Bronchial epithelial cell (primary cell): ENCODE measurements around the gene KAZN. TPM values are rescaled to one million over a fixed set of nuclear protein-coding genes. Genes with fewer than 3 reads are reported as not detected.

Experiments used
- DNase-seq: peaks from one replicate; pipeline ENCODE4 v3.0.0-alpha.2; 2010; ENCODE audit warnings: low read depth
- FAIRE-seq: peaks from 2 replicates; lab custom pipeline; 2011; peaks lifted over from hg19 to GRCh38; lab: Jason Lieb, UNC
- H3K27me3 ChIP-seq: 2 replicates; pipeline ENCODE4 v1.5.1; 2011; ENCODE audit warnings: low read length; ENCODE audit not compliant: control insufficient read depth, insufficient read depth
- H3K36me3 ChIP-seq: 2 replicates; pipeline ENCODE4 v1.5.1; 2011; ENCODE audit warnings: low read length; ENCODE audit not compliant: control insufficient read depth, insufficient read depth
- H3K4me3 ChIP-seq: 2 replicates; pipeline ENCODE4 v1.5.1; 2011; ENCODE audit warnings: mild to moderate bottlenecking, low read depth, low read length, control low read depth
- CTCF ChIP-seq: IDR thresholded peaks from 2 replicates; pipeline ENCODE4 v1.5.1; 2011; ENCODE audit warnings: mild to moderate bottlenecking, moderate library complexity, low read length, control low read depth, inconsistent platforms; ENCODE audit not compliant: insufficient read depth, severe bottlenecking
- total RNA-seq: library from RNA; depleted of rRNA; stranded (reverse); fragments of >200 nt; gene quantifications from 2 replicates; pipeline ENCODE4 v1.2.1, GENCODE V29; 2014

The KAZN gene
- total RNA-seq, 1 donor from 2014 or later: 4.7 TPM

DNA sequence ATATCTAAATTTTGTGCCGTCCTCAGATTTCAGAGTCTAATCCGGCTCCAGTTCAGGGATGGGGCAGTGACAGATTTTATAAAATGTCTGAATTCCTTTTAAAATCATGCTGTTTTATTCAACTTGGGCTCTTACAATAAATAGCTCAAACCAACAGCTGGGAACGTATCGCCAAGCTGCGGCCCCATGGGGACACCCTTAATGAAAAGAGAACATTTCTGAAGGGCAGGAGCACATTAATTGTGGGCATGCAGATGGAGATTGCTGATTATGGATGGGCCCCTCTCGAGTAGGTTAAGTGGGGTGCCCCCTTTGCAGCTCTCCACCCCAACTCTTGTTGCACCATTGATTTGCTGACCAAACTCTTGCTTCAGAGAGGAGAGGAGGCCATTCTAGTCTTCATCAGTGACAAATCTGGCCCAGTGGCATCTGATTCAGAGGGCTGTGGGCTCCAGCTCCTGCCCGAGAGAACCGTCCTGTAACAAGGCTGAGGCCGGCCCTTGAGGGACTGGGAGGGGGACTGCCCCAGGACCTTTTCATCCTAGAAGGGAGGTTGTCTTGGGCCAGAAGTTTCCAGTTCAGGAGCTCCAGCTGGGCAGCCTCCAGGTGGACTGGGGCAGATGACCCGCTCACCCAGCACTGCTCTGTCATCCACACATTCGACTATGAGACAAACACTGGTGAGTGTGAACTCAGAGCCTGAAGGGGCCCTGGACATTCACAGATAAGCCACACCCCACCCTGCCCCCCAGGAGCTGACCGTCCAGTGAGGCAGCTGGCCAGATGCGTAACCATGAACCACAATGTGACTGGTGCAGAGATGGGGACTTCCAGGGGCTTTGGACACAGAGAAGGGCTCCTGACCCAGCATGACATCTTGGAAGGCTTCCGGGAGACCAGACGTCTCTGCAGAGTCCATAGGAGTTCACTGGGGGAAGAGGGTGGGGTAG, 500.0 kb downstream of the KAZN start:
- H3K36me3 ChIP-seq: no peaks in the 10 kb centered on the region
- DNase-seq: no peak
- H3K27me3 ChIP-seq: no peaks in the 10 kb centered on the region
- no peak for FAIRE-seq
- H3K4me3 ChIP-seq: no peak overlapping the region
- TF ChIP-seq CTCF: no peak

GRCh38 chr1:15099441-15100120, 501.1 kb downstream of the KAZN start:
- FAIRE-seq: no peak
- DNase-seq: no peak
- H3K36me3 ChIP-seq: no peaks in the 10 kb centered on the region
- no peak overlapping the region for H3K4me3 ChIP-seq
- no peak for TF ChIP-seq CTCF
- H3K27me3 ChIP-seq: no peaks in the 10 kb centered on the region

DNA sequence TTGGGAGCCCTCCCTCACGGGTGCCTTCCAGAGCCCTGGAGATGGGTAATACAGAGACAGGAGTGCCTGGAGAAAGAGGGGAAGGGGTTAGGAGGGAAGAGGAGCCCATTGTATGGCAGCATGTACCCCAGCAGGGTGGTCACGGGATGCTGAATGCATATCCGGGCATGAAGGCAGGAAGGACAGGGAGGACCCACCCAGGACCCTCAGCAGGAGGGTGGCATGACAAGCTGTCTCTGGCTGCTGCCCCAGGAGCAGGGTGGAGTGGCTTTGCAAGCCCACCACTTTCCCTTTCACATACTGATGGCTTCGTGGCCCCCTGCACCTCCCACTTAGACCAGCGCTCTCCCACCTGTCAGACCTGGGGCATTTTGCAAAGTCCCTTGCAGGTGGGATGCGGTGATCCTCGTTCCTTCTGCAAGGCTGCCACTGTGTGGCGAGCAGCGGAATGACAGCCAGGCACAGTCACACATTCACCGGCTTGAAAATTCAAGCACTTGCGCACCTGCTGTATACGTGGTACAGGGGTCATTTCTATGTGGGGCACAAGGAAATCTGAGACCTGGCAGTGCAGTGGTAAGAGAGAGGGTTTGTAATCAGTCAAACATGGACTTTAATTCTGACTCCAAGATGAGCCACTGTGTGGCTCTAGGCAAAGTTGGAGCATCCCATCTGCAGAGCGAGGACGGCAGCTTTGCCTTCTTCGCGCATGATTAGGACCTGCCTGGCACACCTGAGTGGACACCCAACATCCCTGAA, 501.8 kb downstream of the KAZN start:
- peak; percentile 92 for TF ChIP-seq CTCF
- FAIRE-seq: peak; percentile 76
- DNase-seq: peak; percentile 53

DNA sequence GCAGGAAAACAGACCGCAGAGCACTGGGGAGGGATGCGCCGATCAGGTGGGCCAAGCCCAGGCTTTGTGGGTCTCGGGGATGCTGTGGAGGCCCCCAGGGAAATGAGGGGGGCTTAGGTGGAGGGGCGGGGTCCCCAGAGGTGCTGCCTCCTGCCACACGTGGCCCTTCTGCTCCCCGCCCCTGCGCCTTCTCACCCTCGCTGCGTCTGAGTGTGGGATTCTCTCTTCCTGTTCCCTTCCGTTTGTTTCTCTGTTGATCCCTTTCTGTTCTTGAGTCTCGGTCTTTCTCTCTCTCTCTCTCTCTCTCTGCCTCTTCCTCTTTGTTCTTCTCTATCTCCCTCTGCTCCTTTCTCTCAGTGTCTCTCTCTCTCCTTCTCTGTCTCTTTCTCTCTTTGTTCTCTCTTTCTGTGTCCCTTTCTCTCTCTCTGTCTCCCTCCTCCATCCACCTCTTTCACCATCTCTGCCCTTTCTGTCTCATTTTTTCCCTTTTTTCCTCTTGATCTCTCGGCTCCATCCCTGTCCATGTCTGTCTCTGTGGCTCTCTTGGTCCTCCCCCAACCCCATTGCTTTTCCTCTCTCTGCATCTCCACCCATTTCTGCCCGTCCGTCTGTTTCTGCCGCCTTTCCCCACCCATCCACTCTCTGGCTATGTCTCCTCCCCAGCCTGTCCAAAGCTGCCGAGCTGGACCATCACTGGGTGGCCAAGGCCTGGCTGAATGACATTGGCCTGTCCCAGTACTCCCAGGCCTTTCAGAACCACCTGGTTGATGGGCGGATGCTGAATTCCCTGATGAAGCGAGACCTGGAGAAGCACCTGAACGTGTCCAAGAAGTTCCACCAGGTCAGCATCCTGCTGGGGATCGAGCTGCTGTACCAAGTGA, 502.6 kb downstream of the KAZN start:
- H3K27me3 ChIP-seq: no peaks in the 10 kb centered on the region
- no peaks in the 10 kb centered on the region for H3K36me3 ChIP-seq
- no peak for TF ChIP-seq CTCF
- no peak for FAIRE-seq
- H3K4me3 ChIP-seq: no peak overlapping the region
- DNase-seq: no peak

More for the DNA sequence above, 501.8 kb downstream of the KAZN start:
- Histone ChIP-seq H3K27me3 (no peaks in the 10 kb centered on the region), H3K36me3 (no peaks in the 10 kb centered on the region), H3K4me3 (no peak overlapping the region)

DNA sequence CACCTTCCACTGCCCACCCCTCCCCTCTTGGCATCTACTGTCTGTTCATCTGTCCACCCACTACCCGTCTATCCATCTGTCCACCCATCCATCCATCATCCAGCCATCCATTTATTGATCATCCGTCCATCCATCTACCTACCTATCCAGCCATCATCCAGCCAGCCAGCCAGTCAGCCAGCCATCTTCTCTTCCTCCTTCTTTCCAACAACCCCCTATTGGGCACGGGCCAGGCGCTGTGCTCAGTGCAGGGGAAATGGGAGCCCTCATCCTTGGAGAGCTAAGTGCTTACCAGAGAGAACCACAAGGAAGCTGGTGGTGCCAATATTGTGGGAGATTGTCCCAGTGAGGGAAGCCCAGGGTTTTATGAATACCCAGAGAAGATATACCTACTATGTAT, 503.3 kb downstream of the KAZN start:
- no peaks in the 10 kb centered on the region for H3K36me3 ChIP-seq
- FAIRE-seq: no peak
- H3K4me3 ChIP-seq: no peak overlapping the region
- DNase-seq: no peak
- no peaks in the 10 kb centered on the region for H3K27me3 ChIP-seq
- TF ChIP-seq CTCF: no peak
